Activated T-cell treated with anti-CD3 and anti-CD28 coated beads, Interleukin-2, amount 50 U/mL, for 72 hours (primary cell): ENCODE measurements around the gene FRY. TPM values are rescaled to one million over a fixed set of nuclear protein-coding genes. Genes with fewer than 3 reads are reported as not detected.

Experiments
- ATAC-seq, 2 donors: fragments of 150-1000 bp; cut with Tn5 transposase; replicated peaks in 1 of 2; 2 replicates each; pipeline ENCODE4 v1.10.0; 2021; ENCODE audit warnings: moderate library complexity in 2 of 2, mild to moderate bottlenecking in 1 of 2
- DNase-seq, 2 donors: peaks; one replicate each; pipeline ENCODE4 v3.0.0; 2021 to 2022; ENCODE audit warnings: mixed read lengths in 1 of 2
- H3K27ac Mint-ChIP-seq: one replicate; pipeline ENCODE4 v1.8.0; 2022; ENCODE audit warnings: mild to moderate bottlenecking, moderate library complexity, mixed read lengths
- H3K27me3 Mint-ChIP-seq: one replicate; pipeline ENCODE4 v1.8.0; 2022; ENCODE audit warnings: low read depth, mixed read lengths
- H3K36me3 Mint-ChIP-seq, 2 donors: one replicate each; pipeline ENCODE4 v1.8.0; 2022; ENCODE audit warnings: mixed read lengths in 2 of 2, mild to moderate bottlenecking in 1 of 2; ENCODE audit not compliant: insufficient read depth in 2 of 2
- H3K4me1 Mint-ChIP-seq: one replicate; pipeline ENCODE4 v1.8.0; 2022; ENCODE audit warnings: low read depth, mixed read lengths
- H3K4me3 Mint-ChIP-seq, 2 donors: one replicate each; pipeline ENCODE4 v1.8.0; 2022; ENCODE audit warnings: mild to moderate bottlenecking in 2 of 2, mixed read lengths in 2 of 2, moderate library complexity in 2 of 2
- H3K9me3 Mint-ChIP-seq, 2 donors: one replicate each; pipeline ENCODE4 v1.8.0; 2022; ENCODE audit warnings: mixed read lengths in 2 of 2
- total RNA-seq, 2 donors: library from RNA; stranded (reverse); gene quantifications; one replicate each; pipeline ENCODE4 v1.2.3, GENCODE V29; 2022

Gene FRY
- total RNA-seq, 2 donors from 2014 or later = 6.5 to 7.6 TPM

DNA sequence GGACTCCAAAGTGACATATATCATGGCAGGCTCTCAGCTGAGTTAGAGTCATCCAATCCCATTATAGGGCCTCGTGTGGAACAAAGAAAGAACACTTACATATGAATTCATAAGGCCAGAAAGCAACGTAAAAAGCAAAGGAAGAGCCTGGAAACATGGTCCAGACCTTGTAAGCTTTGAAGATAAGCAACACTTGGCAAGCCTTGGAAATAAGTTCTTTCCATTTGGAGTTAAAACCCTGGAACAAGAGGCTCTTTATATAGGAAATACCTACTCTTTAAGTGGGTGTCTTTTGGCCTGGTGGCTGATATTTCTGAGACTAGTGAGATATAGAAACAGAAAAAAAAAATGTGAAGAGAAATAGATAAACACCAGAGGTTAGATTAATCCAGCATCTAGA is 234.2 kb downstream of the FRY start:
- no peak overlapping the region for H3K4me3 Mint-ChIP-seq
- DNase-seq (no peak), ATAC-seq (no peak)
- no peaks in the 10 kb centered on the region for H3K4me1 Mint-ChIP-seq
- no peaks in the 10 kb centered on the region for H3K9me3 Mint-ChIP-seq
- no peaks in the 10 kb centered on the region for H3K27me3 Mint-ChIP-seq
- H3K36me3 Mint-ChIP-seq = no peaks in the 10 kb centered on the region
- no peak overlapping the region for H3K27ac Mint-ChIP-seq

DNA sequence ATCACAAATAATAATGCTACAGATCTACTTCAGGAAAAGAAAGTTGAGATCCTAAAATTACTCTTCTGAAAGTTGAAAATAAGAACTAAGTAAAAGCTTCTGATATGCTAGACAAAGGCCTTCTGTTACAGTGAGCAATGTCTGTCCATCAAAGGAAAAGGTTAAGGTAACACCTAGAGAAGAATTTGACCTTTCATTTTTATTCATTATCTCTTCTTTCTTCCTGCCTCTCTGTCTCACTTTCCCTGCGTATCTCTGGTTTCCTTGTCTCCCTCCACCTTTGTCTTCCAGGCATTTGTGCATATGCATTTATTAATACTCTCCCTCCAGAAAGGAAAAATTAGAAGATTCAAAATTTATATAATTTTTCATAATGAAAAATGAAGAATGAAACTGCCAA is 234.6 kb downstream of the FRY start:
- Mint-ChIP-seq H3K27me3 (no peaks in the 10 kb centered on the region), H3K27ac (no peak overlapping the region), H3K36me3 (no peaks in the 10 kb centered on the region), H3K9me3 (no peaks in the 10 kb centered on the region), H3K4me1 (no peaks in the 10 kb centered on the region), H3K4me3 (no peak overlapping the region)
- no peak for DNase-seq
- no peak for ATAC-seq

DNA sequence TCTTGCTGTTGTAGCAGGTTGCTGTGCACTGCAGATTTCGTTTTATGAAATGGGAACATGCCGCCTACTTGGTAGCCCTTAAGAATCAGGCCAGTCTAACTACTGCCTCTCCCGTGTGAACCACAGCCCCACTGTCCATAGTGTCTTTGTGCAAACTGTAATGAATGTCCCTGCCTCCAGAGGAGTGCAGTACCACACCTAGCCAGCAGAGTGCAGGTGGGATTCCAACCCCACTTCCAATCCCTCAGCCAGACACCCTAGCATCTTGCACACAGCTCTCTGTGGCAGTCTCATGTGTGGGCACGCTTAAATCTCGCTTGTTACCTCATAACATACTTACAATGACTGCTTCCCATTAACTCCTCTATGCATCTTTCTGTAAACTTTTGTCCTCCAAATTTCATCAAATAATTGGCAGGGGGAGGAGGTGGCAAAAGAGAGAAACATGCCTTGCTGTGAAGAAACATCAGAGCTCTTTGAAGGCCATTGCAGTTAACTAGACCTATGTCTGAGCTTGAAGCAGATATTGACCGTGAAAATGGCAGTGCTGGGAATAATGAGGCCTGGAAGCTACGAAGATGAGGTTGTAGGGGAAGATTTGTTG is 236.4 kb downstream of the FRY start:
- Mint-ChIP-seq H3K9me3 (peaks cover 1 to 2% of the 10 kb centered on the region in 2 donors), H3K4me3 (no peak overlapping the region), H3K36me3 (peaks cover 0 to 3% of the 10 kb centered on the region in 2 donors), H3K27ac (no peak overlapping the region), H3K4me1 (peaks cover 12% of the 10 kb centered on the region), H3K27me3 (no peaks in the 10 kb centered on the region)
- ATAC-seq = peak; percentile 65 to 75
- peak; percentile 51 to 57 for DNase-seq

DNA sequence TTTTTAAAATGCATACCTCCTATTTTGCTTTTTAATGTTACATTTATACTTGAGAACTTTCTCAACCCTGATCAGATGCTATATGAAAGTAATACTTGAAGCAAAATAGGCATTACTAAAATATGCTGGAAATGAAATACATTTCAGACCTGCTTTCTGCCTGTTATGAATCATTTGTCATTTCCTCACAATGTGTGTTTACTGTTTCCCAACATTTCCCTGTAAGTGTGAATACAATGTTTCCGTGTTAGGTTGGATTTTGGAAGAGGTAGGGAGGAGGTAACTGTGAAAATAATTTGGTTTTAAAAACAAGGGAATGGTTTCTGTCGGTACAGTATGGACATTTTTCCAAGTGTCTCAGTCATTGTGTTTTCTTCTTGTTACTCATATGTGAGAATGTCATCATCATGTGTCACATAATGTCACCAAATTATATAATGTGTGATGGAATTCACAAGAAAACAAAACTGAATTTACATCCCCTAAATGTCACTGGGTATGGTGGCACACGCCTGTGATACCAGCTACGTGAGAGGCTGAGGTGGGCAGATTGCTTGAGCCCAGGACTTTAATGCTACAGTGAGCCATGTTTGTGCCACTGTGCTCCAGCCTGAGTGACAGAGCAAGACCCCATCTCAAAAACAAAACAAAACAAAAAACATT is 240.6 kb downstream of the FRY start:
- Mint-ChIP-seq H3K27ac (peak overlapping the region; percentile 58), H3K9me3 (peaks cover 1 to 2% of the 10 kb centered on the region in 2 donors), H3K4me1 (peaks cover 12% of the 10 kb centered on the region), H3K27me3 (no peaks in the 10 kb centered on the region), H3K4me3 (peak overlapping the region in 1 of 2 donors; percentile 24), H3K36me3 (peaks cover 2 to 3% of the 10 kb centered on the region in 2 donors)
- peak; percentile 79 to 81 for ATAC-seq
- no peak for DNase-seq

DNA sequence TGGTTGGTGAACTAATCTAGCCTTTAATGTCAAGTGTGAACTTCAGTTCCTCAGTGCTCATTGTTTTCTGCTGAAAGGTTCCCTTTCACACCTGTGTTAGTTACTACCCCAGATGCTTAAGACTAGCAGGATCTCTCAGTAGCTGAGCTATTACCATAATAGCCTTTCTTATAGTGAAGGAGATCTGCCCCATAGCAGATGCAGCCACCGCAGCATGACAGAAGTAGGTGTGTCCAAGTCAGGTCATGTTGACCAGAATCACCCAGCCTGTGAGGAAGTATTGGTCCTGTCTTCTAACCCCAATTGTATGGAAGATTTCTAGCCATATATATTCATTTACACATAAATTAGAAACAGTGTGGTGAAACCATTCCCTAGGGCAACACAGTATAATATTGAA is 246.3 kb downstream of the FRY start:
- H3K9me3 Mint-ChIP-seq = no peaks in the 10 kb centered on the region
- ATAC-seq (no peak), DNase-seq (no peak)
- H3K4me3 Mint-ChIP-seq = no peak overlapping the region
- no peak overlapping the region for H3K27ac Mint-ChIP-seq
- peaks cover 15% of the 10 kb centered on the region for H3K4me1 Mint-ChIP-seq
- H3K27me3 Mint-ChIP-seq = no peaks in the 10 kb centered on the region
- H3K36me3 Mint-ChIP-seq = peaks cover 0 to 2% of the 10 kb centered on the region in 2 donors

DNA sequence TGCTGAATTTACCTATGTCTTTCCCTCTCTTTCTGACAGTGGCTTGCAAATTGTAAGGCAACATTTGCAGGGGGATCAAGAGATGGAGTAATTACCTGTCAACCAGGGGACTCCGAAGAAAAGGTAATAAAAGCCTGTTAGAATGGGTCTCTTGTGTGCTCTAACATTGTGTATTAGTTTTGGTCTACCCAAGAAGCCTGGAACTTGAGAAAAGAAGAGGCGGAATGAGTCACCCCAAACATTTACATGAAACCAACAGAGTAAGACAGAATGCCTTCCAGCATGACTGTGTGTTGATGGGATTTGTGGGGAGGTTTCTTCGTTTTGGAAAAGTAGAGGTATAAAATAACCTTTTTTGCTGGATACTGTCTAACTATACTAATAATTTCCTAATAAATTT is 246.9 kb downstream of the FRY start:
- H3K36me3 Mint-ChIP-seq = peaks cover 0 to 2% of the 10 kb centered on the region in 2 donors

DNA sequence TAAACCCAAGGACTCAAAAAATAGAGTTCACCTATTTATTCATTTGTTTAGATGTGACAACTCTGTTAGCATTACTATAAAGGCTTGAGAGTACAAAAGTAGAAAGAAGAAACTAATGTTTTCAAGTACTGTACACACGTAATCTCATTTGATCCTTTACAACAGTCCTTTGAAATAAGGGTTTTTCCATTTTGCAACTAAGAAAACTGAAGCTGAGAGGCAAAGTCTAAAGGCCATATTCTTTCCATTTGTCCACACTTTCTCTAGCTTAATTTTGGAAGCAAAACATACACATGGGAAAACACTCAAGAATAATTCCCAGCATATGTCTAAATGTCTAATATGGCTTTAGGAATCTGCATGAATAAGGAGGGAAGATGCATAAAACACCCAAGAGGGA is 249.5 kb downstream of the FRY start:
- ATAC-seq (no peak), DNase-seq (no peak)
- Mint-ChIP-seq H3K4me1 (peaks cover 14% of the 10 kb centered on the region), H3K36me3 (peaks cover 0 to 2% of the 10 kb centered on the region in 2 donors), H3K27me3 (no peaks in the 10 kb centered on the region), H3K27ac (no peak overlapping the region), H3K4me3 (no peak overlapping the region), H3K9me3 (no peaks in the 10 kb centered on the region)

More for the DNA sequence above, 246.9 kb downstream of the FRY start:
- H3K9me3 Mint-ChIP-seq = no peaks in the 10 kb centered on the region
- peak in 1 of 2 donors; percentile 15 for DNase-seq
- peak; percentile 75 to 82 for ATAC-seq
- H3K4me1 Mint-ChIP-seq = peaks cover 14% of the 10 kb centered on the region
- H3K27ac Mint-ChIP-seq = no peak overlapping the region
- H3K27me3 Mint-ChIP-seq = no peaks in the 10 kb centered on the region
- H3K4me3 Mint-ChIP-seq = no peak overlapping the region

DNA sequence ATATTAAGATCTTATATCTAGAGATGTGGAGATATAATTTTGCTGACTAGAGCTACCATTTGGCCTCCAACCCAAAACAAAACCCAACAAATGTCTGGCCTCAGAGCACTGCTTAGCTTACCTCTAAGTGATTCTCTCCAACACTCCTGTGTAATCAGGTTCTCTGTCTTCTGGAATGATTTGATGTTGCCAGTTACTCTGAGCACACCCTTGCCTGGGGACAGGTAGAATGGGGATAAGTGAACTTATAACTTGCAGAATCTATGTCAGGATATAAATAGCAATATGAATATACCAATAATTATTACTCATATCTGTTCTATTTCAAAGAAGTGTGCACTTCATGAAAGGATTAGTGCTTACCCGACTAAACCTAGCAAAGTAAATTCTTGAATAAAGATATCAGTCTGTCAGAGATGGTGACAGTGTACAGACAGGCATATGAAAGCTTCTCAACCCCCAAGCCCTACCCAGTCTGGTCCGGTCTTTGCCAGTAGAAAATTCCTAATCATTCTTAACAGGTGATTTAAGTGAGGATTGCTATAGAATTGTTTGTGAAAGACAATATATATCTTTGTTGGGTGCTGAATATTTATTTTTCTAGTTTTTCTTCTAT is 250.6 kb downstream of the FRY start:
- DNase-seq (no peak), ATAC-seq (no peak)
- Mint-ChIP-seq H3K4me1 (peaks cover 14% of the 10 kb centered on the region), H3K36me3 (no peaks in the 10 kb centered on the region), H3K9me3 (no peaks in the 10 kb centered on the region), H3K27ac (no peak overlapping the region), H3K27me3 (no peaks in the 10 kb centered on the region), H3K4me3 (no peak overlapping the region)

DNA sequence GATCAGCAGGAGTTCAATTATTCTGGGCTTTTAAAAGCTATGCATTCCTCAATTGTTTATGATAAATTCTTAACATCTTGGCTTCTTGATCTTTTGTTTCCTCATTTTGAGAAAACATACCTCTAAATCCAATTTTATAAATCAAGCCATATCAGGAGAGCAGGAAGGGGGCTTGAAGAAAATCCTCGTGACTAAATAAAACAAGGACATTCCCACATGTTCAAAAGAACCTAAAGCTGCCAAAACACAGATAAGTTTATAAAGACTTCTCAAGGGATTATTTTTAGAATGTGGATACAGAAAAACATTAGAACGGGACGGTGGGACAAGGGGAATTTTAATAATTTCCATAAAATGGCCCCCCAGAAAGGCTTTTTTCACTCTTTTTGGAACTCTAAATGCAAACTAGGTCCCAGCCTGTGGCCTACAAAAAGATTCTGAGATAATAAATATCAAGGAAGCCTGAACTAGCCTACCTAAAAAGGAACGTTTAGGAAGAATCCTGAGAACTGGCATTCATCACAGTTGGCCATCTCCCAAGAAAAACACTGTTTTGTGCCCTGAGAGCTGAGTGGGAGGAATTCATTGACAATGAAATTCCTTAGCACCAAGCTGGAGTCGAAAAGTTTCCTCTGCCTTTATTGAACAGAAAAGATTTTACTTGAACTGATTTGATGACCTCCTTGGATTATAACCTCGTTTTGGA is 253.5 kb downstream of the FRY start:
- H3K4me1 Mint-ChIP-seq = no peaks in the 10 kb centered on the region
- no peak overlapping the region for H3K27ac Mint-ChIP-seq
- H3K27me3 Mint-ChIP-seq = no peaks in the 10 kb centered on the region
- H3K4me3 Mint-ChIP-seq = no peak overlapping the region
- no peaks in the 10 kb centered on the region for H3K9me3 Mint-ChIP-seq
- DNase-seq = no peak
- no peak for ATAC-seq
- no peaks in the 10 kb centered on the region for H3K36me3 Mint-ChIP-seq

DNA sequence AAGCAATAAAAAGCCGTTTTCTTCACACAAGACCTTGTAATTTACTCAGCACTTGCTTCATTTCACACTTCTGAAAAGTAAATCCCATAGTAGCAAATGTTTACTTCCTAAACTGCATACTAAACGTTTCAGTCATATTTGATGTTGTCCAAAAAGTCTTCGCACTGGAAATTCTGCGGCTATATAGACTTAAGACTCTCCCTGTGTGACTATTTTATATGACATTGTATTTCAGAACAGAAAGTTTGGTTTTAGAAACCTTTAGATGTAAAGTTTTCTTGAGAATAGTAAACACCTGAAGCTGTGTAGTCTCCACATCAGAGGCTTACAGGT is 254.0 kb downstream of the FRY start:
- Mint-ChIP-seq H3K36me3 (no peaks in the 10 kb centered on the region), H3K27ac (no peak overlapping the region), H3K4me3 (no peak overlapping the region), H3K9me3 (no peaks in the 10 kb centered on the region), H3K4me1 (no peaks in the 10 kb centered on the region), H3K27me3 (no peaks in the 10 kb centered on the region)
- ATAC-seq = no peak
- no peak for DNase-seq

DNA sequence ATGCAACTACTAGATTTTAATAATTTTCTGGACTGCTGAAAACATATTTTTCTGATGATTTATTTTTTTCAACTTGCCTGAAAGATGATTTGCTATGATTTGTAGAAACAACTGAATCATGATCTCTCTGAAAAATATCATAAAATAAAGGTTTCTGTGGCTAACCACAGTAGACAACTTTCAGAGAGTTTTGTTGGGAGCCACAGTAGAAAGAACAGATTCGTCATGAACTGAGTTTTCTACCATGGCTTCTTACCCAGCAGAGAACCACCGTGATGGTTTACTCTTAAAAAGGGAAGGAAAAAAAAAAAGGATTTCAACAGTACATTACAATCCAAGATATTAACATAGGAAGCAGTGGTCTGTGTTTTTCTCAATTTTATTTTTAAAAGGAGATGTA is 265.6 kb downstream of the FRY start:
- ATAC-seq (peak; percentile 21 to 36), DNase-seq (no peak)
- no peaks in the 10 kb centered on the region for H3K9me3 Mint-ChIP-seq
- peaks cover 23% of the 10 kb centered on the region for H3K4me1 Mint-ChIP-seq
- no peaks in the 10 kb centered on the region for H3K27me3 Mint-ChIP-seq
- no peaks in the 10 kb centered on the region for H3K36me3 Mint-ChIP-seq
- H3K27ac Mint-ChIP-seq = no peak overlapping the region
- H3K4me3 Mint-ChIP-seq = peak overlapping the region in 1 of 2 donors; percentile 46

DNA sequence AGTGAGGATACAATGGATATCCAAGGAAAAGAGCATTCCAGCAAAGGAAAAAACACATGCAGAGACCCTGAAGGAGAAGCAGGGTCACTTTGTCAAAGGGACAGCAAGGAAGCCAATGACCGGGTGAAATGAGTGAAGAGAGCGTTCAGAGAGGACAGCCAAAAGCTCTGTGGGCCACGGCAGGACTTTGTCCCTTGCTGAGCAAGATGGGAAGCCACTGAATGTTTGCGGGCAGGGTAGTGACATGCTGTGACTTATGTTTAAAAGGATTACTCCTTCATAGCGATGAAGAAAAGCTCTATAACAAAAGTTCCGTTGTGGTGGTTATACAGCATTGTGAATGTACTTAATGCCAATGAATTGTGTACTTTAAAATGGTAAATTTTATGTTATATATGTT is 267.1 kb downstream of the FRY start:
- Mint-ChIP-seq H3K9me3 (no peaks in the 10 kb centered on the region), H3K36me3 (no peaks in the 10 kb centered on the region), H3K27ac (no peak overlapping the region), H3K4me1 (peaks cover 23% of the 10 kb centered on the region), H3K4me3 (no peak overlapping the region), H3K27me3 (no peaks in the 10 kb centered on the region)
- no peak for DNase-seq
- no peak for ATAC-seq

DNA sequence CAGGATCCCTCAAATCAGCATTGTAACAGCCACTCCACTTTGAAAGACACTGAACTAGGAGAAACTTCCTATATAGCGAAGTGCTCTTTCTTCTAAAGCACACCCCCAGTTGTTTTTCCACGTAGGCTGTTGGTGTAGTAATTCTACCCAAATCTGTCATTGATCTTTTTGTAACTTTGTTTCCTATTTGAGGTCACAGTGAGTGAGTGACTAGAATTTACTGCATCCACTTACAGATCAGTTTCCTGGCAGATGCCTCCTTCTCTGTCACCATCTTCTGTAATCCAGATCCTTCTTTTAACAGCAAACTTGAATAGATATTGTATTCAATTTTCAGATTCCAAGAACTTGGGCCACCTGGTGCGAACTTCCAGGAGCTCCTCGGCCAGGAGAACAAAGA is 268.3 kb downstream of the FRY start:
- Mint-ChIP-seq H3K9me3 (no peaks in the 10 kb centered on the region), H3K27me3 (no peaks in the 10 kb centered on the region), H3K27ac (peak overlapping the region; percentile 64), H3K4me1 (peaks cover 23% of the 10 kb centered on the region), H3K4me3 (no peak overlapping the region), H3K36me3 (no peaks in the 10 kb centered on the region)
- ATAC-seq (peak; percentile 64 to 65), DNase-seq (peak in 1 of 2 donors; percentile 25)
